HEK293T (cell line): Measurements from ENCODE around the gene ZNF184.

ENCODE experiments used
- FOXM1 ChIP-seq: fragments of 450-650 bp; IDR thresholded peaks from 2 replicates; pipeline ENCODE4 v1.6.1; 2017; ENCODE audit warnings: mild to moderate bottlenecking, borderline replicate concordance
- PKNOX1 ChIP-seq: fragments of 450-650 bp; IDR thresholded peaks from 2 replicates; pipeline ENCODE4 v1.6.1; 2016
- SP1 ChIP-seq: fragments of 450-650 bp; IDR thresholded peaks from 2 replicates; pipeline ENCODE4 v1.6.1; 2017

- TF ChIP-seq FOXM1 (no peak), PKNOX1 (no peak), SP1 (no peak)
Observed at GRCh38 chr6:27470023-27470422, 2.9 kb downstream of the ZNF184 start.
